ENCODE measurements around the gene LIN37. TPM values are rescaled to one million over a fixed set of nuclear protein-coding genes. Genes with fewer than 3 reads are reported as not detected.
A peak's percentile ranks its signal among the peaks of the same experiment; 100 is the strongest.

LIN37 gene
- total and polyA plus RNA-seq, 2 of the 13 experiments (the other 11 are each of a cell fraction or from before 2014, with no cell fraction given), result 6.3 to 8.7 TPM

GRCh38 chr19:35783469-35784434, 35.4 kb downstream of the LIN37 start (continued):
- peak in 1 of 2 experiments; percentile 31; a peak in 1 of 4 replicates for TF ChIP-seq HMGXB4 (CRISPR knock-in tag; IDR thresholded peaks at IDR 0.05; ENCODE audit: borderline replicate concordance in 1 of 2, low read depth in 1 of 2)
- TF ChIP-seq GABPA (IDR thresholded peaks at IDR 0.05; ENCODE audit: low read depth, low read length), result no peak
- peak; percentile 32; the same call in 1 of the 2 replicates for TF ChIP-seq GABPA (CRISPR knock-in tag; IDR thresholded peaks at IDR 0.05; ENCODE audit: low read depth)
- TF ChIP-seq NFYB (CRISPR knock-in tag; IDR thresholded peaks at IDR 0.05), result no peak
- TF ChIP-seq AGO1 (IDR thresholded peaks at IDR 0.05; ENCODE audit: low read depth, low read length, poor library complexity, severe bottlenecking), result no peak
- TF ChIP-seq ZBTB21 (CRISPR knock-in tag; IDR thresholded peaks at IDR 0.05), result peak; percentile 62; the same call in 1 of the 2 replicates
- 0 out of 2 replicates have a peak, but pooled peaks have one; percentile 35 for TF ChIP-seq MTA1 (CRISPR knock-in tag; IDR thresholded peaks at IDR 0.05; ENCODE audit: borderline replicate concordance)
- no peak for TF ChIP-seq HNRNPLL (IDR thresholded peaks at IDR 0.05; ENCODE audit: low read depth, low read length, poor library complexity, severe bottlenecking)
- no peak for TF ChIP-seq MZF1 (CRISPR knock-in tag; IDR thresholded peaks at IDR 0.05; ENCODE audit: borderline replicate concordance)
- peak; percentile 47; the same call in 1 of the 2 replicates for TF ChIP-seq NR2F2 (IDR thresholded peaks at IDR 0.05; ENCODE audit: borderline replicate concordance, low read depth)
- no peak for TF ChIP-seq HMG20A (CRISPR knock-in tag; IDR thresholded peaks at IDR 0.05; ENCODE audit: borderline replicate concordance)
- TF ChIP-seq ZNF589 (CRISPR knock-in tag; conservative IDR thresholded peaks at IDR 0.05), result no peak
- TF ChIP-seq CTCF (CRISPR knock-in tag; IDR thresholded peaks at IDR 0.05), result peak; percentile 70
- peak; percentile 78 for TF ChIP-seq CREB1 (IDR thresholded peaks at IDR 0.05)
- TF ChIP-seq CREB1 (CRISPR knock-in tag; IDR thresholded peaks at IDR 0.05), result no peak
- no peak for TF ChIP-seq SP2 (CRISPR knock-in tag; IDR thresholded peaks at IDR 0.05)
- TF ChIP-seq ZNF605 (CRISPR knock-in tag; IDR thresholded peaks at IDR 0.05), result no peak
- TF ChIP-seq ESRRA (CRISPR knock-in tag; IDR thresholded peaks at IDR 0.05; ENCODE audit: low read depth), result peak; percentile 80; the same call in 1 of the 2 replicates
- TF ChIP-seq ZBTB38 (CRISPR knock-in tag; IDR thresholded peaks at IDR 0.05), result peak; percentile 41; the same call in 1 of the 2 replicates
- no peak for TF ChIP-seq MLLT10 (CRISPR knock-in tag; IDR thresholded peaks at IDR 0.05)
- TF ChIP-seq RXRB (CRISPR knock-in tag; IDR thresholded peaks at IDR 0.05; ENCODE audit: borderline replicate concordance), result peak; percentile 45; the same call in 1 of the 2 replicates
- TF ChIP-seq CENPT (CRISPR knock-in tag; IDR thresholded peaks at IDR 0.05; ENCODE audit: low read depth), result no peak
- peak; percentile 34; the same call in 1 of the 2 replicates for TF ChIP-seq UBTF (CRISPR knock-in tag; IDR thresholded peaks at IDR 0.05)
